ENCODE results near the gene CLP1. TPM values are rescaled to one million over a fixed set of nuclear protein-coding genes. Genes with fewer than 3 reads are reported as not detected.

The CLP1 gene
- total and polyA plus RNA-seq, 4 donors = 5.9 to 12.3 (median 8.3) TPM

DNA sequence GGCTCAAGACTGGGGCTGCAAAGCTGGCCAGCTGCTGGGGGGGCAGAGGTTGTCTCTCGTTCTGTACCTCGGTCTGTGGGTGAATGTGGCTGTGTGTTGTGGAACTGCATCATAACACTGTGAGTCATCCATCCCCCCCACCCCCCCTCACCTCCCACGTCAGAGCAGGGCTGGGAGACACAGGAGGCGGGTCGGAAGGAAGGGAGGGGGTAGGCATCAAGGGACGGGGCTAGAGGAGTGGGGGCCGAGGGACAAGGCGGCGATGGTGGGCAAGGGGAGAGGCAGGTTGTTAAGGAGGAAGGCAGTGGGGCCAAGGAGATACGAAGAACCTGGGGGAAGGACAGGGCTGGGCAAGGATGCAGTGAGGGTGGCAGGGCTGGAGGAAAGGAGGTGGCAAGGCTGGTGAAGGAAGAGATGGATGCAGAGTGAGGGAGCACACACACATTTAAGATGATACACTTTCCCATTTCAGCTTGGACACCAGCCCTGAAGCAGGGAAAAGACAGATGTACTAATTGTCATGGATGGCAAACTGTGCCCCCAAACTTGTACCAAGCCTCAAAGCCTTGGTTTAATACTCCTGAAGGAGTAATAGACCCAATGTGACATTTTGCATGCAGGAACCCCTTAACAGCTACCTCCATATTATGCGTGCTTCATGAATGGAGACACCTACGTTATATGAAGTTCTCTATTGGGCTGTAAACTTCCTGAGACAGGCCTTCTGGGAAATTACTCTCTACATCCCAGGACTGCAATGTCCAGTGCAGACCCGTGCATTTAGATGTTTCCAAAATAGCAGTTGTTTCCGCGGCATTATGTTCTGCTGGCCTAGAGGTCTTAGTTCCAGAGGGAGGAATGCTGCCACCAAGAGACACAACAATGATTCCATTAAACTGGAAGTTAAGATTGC lies 7.5 kb upstream of the CLP1 start, which contains the start of gene YPEL4:
Gene YPEL4 (minus strand): TSS at position 87 of the 913 bp plus-strand sequence. CDS start 2,805 bp downstream, outside the sequence.
- 20% methylated on average over 15 of the region's 15 CpGs for WGBS
- Histone ChIP-seq H3K27me3 (ENCODE audit: control insufficient read depth in 4 of 4, insufficient read depth in 4 of 4, low read length in 3 of 4) (peaks cover 0 to 7% (median 1%) of the 10 kb centered on the region in 4 donors), H3K4me1 (ENCODE audit: control insufficient read depth in 4 of 4, insufficient read depth in 4 of 4, low read length in 3 of 4) (peaks cover 0 to 11% (median 1%) of the 10 kb centered on the region in 4 donors), H3K9ac (ENCODE audit: low read depth in 1 of 2, low read length in 2 of 2) (no peak within 1 kb of the TSS), H3K9me3 (ENCODE audit: control insufficient read depth in 4 of 4, low read length in 3 of 4) (no peaks in the 10 kb centered on the region), H3K36me3 (ENCODE audit: control insufficient read depth in 4 of 4, insufficient read depth in 3 of 4, low read depth in 1 of 4, low read length in 3 of 4) (no peaks in the 10 kb centered on the region), H3K4me3 (ENCODE audit: low read depth in 1 of 3, low read length in 3 of 3) (peak within 1 kb of the TSS in 1 of 3 donors; percentile 22), H3K27ac (ENCODE audit: low read depth in 1 of 2, low read length in 2 of 2) (no peak within 1 kb of the TSS)
- DNase-seq (ENCODE audit: low spot score) = peak; percentile 89
- TF ChIP-seq JUND (IDR thresholded peaks at IDR 0.05) (no peak), RAD21 (IDR thresholded peaks at IDR 0.05) (no peak), HNF4A (conservative IDR thresholded peaks at IDR 0.05) (no peak), CTCF (IDR thresholded peaks at IDR 0.05; ENCODE audit: low read depth, low read length, missing input control) (no peak), FOXA2 (IDR thresholded peaks at IDR 0.05) (no peak), RXRA (IDR thresholded peaks at IDR 0.05) (no peak), YY1 (IDR thresholded peaks at IDR 0.05) (no peak), SP1 (IDR thresholded peaks at IDR 0.05) (no peak), HNF4G (IDR thresholded peaks at IDR 0.05) (no peak), EGR1 (IDR thresholded peaks at IDR 0.05; ENCODE audit: low read depth in 2 of 2) (no peak), GABPA (IDR thresholded peaks at IDR 0.05 in 1 of 2, conservative IDR thresholded peaks at IDR 0.05 in 1 of 2) (no peak), REST (IDR thresholded peaks at IDR 0.05) (no peak)
- TF ChIP-seq, protein P1, sequence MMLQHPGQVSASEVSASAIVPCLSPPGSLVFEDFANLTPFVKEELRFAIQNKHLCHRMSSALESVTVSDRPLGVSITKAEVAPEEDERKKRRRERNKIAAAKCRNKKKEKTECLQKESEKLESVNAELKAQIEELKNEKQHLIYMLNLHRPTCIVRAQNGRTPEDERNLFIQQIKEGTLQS (IDR thresholded peaks at IDR 0.05) = no peak
- TF ChIP-seq, protein P2, sequence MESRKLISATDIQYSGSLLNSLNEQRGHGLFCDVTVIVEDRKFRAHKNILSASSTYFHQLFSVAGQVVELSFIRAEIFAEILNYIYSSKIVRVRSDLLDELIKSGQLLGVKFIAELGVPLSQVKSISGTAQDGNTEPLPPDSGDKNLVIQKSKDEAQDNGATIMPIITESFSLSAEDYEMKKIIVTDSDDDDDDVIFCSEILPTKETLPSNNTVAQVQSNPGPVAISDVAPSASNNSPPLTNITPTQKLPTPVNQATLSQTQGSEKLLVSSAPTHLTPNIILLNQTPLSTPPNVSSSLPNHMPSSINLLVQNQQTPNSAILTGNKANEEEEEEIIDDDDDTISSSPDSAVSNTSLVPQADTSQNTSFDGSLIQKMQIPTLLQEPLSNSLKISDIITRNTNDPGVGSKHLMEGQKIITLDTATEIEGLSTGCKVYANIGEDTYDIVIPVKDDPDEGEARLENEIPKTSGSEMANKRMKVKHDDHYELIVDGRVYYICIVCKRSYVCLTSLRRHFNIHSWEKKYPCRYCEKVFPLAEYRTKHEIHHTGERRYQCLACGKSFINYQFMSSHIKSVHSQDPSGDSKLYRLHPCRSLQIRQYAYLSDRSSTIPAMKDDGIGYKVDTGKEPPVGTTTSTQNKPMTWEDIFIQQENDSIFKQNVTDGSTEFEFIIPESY (IDR thresholded peaks at IDR 0.05) = no peak

Data from liver (tissue), 9 donors.